Activated CD4-positive, alpha-beta T cell treated with anti-CD3 and anti-CD28 coated beads, Interleukin-2, amount 50 U/mL, for 16 hours (primary cell): ENCODE data around the gene BSN.
A peak's percentile ranks its signal among the peaks of the same experiment; 100 is the strongest.

ENCODE experiments used
- DNase-seq: peaks from one replicate; pipeline ENCODE4 v3.0.0-alpha.2; 2020

BSN gene

GRCh38 chr3:49553692-49554632 is at the start of gene BSN:
TSS of gene BSN (plus strand) at chr3:49554477. CDS start at chr3:49554603, 126 bp downstream.
- DNase-seq = peak; percentile 94

GRCh38 chr3:49506906-49507305 is 47.4 kb upstream of the BSN start:
- DNase-seq = no peak

- DNase-seq = no peak
These were observed 45.2 kb upstream of the BSN start for GRCh38 chr3:49509028-49509561.

- DNase-seq = no peak
These were observed 42.6 kb upstream of the BSN start for GRCh38 chr3:49511639-49512038.

GRCh38 chr3:49512781-49513355 is 41.4 kb upstream of the BSN start:
- no peak for DNase-seq

- DNase-seq = no peak
These were observed 40.7 kb upstream of the BSN start for GRCh38 chr3:49513494-49514124.

- DNase-seq = no peak
These were observed 36.3 kb upstream of the BSN start for GRCh38 chr3:49518016-49518415.

- DNase-seq = no peak
These were observed 35.8 kb upstream of the BSN start for GRCh38 chr3:49518441-49518840.

- no peak for DNase-seq
These were observed 35.0 kb upstream of the BSN start for GRCh38 chr3:49519296-49519695.

GRCh38 chr3:49519916-49520385 is 34.3 kb upstream of the BSN start:
- DNase-seq = no peak

- no peak for DNase-seq
These were observed 30.2 kb upstream of the BSN start for GRCh38 chr3:49523756-49524747.

- DNase-seq = peak; percentile 31
These were observed 24.7 kb upstream of the BSN start for GRCh38 chr3:49529567-49529966.

GRCh38 chr3:49530231-49530630 is 24.0 kb upstream of the BSN start:
- no peak for DNase-seq

GRCh38 chr3:49530701-49531100 is 23.6 kb upstream of the BSN start:
- no peak for DNase-seq

GRCh38 chr3:49531218-49531617 is 23.1 kb upstream of the BSN start:
- DNase-seq = no peak

- DNase-seq = no peak
These were observed 22.6 kb upstream of the BSN start for GRCh38 chr3:49531715-49532114.

GRCh38 chr3:49533031-49533430 is 21.2 kb upstream of the BSN start:
- DNase-seq = no peak

GRCh38 chr3:49533786-49534519 is 20.3 kb upstream of the BSN start:
- no peak for DNase-seq

GRCh38 chr3:49534581-49535441 is 19.5 kb upstream of the BSN start:
- no peak for DNase-seq
